ENCODE results near the gene CHEK2. TPM values are rescaled to one million over a fixed set of nuclear protein-coding genes. Genes with fewer than 3 reads are reported as not detected.
A peak's percentile ranks its signal among the peaks of the same experiment; 100 is the strongest.

The CHEK2 gene
- total RNA-seq, 1 donor from 2014 or later: 8.3 TPM

- TF ChIP-seq CTCF (IDR thresholded peaks at IDR 0.05): no peak
- Mint-ChIP-seq H3K4me3 (ENCODE audit: unreplicated experiment) (no peak overlapping the region), H3K27ac (ENCODE audit: unreplicated experiment) (no peak overlapping the region), H3K4me1 (ENCODE audit: low read depth) (peaks cover under 1% of the 10 kb centered on the region), H3K27me3 (ENCODE audit: low read depth) (no peaks in the 10 kb centered on the region), H3K36me3 (ENCODE audit: low read depth) (peaks cover 15% of the 10 kb centered on the region), H3K9me3 (ENCODE audit: low read depth) (no peaks in the 10 kb centered on the region)
- no peak for DNase-seq (ENCODE audit: low spot score)
Observed at GRCh38 chr22:28779833-28780232, 38.2 kb upstream of the CHEK2 start.

DNA sequence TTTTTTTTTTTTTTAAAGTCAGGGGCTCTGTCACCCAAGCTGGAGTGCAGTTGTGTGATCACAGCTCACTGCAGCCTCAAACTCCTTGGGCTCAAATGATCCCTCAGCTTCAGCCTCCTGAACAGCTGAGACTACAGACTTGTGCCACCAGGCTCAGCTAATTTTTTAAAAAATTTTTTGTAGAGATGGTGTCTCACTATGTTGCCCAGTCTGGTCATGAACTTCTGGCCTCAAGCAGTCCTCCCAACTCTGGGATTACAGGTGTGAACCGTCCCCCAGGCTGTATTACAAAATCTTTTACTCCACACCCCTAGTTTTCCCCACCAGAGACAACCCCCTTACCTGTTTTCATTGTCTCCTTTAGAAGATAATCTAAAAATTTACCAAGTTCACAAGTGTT is 32.8 kb upstream of the CHEK2 start:
- peaks cover 8% of the 10 kb centered on the region for H3K36me3 Mint-ChIP-seq (ENCODE audit: low read depth)
- no peak for TF ChIP-seq CTCF (IDR thresholded peaks at IDR 0.05)
- no peak for DNase-seq (ENCODE audit: low spot score)
- H3K9me3 Mint-ChIP-seq (ENCODE audit: low read depth): no peaks in the 10 kb centered on the region
- peaks cover 16% of the 10 kb centered on the region for H3K4me1 Mint-ChIP-seq (ENCODE audit: low read depth)
- peak overlapping the region; percentile 82 for H3K4me3 Mint-ChIP-seq (ENCODE audit: unreplicated experiment)
- peak overlapping the region; percentile 63 for H3K27ac Mint-ChIP-seq (ENCODE audit: unreplicated experiment)
- H3K27me3 Mint-ChIP-seq (ENCODE audit: low read depth): no peaks in the 10 kb centered on the region

DNA sequence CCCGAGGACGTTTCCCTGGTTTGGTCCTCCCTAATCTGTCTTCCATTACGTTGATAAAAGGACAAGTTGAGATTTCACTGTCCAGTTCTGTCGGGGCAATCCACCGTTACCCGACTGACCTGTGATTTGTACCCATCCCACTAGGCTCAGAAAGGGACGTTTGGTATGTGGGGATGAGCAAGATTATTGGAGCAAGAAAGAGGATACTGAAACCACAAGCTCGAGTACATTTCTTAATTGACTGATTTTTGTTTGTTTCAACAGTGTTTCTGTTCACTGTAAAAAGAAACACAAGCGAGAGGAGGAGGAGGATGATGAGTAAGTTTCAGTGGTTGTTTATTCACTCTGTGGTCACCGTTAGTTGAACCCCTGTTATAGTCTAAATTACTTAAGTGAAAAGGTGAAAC is 31.8 kb upstream of the CHEK2 start:
- Mint-ChIP-seq H3K4me1 (ENCODE audit: low read depth) (peaks cover 16% of the 10 kb centered on the region), H3K9me3 (ENCODE audit: low read depth) (no peaks in the 10 kb centered on the region), H3K27ac (ENCODE audit: unreplicated experiment) (peak overlapping the region; percentile 96), H3K27me3 (ENCODE audit: low read depth) (no peaks in the 10 kb centered on the region), H3K4me3 (ENCODE audit: unreplicated experiment) (peak overlapping the region; percentile 82), H3K36me3 (ENCODE audit: low read depth) (peaks cover 8% of the 10 kb centered on the region)
- no peak for DNase-seq (ENCODE audit: low spot score)
- TF ChIP-seq CTCF (IDR thresholded peaks at IDR 0.05): no peak

GRCh38 chr22:28772633-28773460 is 31.2 kb upstream of the CHEK2 start, which contains the start of gene CCDC117:
Gene CCDC117, plus strand, starts transcription at chr22:28772695. Its CDS starts 155 bp downstream, at chr22:28772850.
- Mint-ChIP-seq H3K27me3 (ENCODE audit: low read depth) (no peaks in the 10 kb centered on the region), H3K4me1 (ENCODE audit: low read depth) (peaks cover 16% of the 10 kb centered on the region), H3K27ac (ENCODE audit: unreplicated experiment) (peak within 1 kb of the TSS; percentile 96), H3K4me3 (ENCODE audit: unreplicated experiment) (peak within 1 kb of the TSS; percentile 82), H3K9me3 (ENCODE audit: low read depth) (no peaks in the 10 kb centered on the region), H3K36me3 (ENCODE audit: low read depth) (peaks cover 8% of the 10 kb centered on the region)
- peak; percentile 61 for TF ChIP-seq CTCF (IDR thresholded peaks at IDR 0.05)
- DNase-seq (ENCODE audit: low spot score): peak; percentile 98

GRCh38 chr22:28771195-28771791 is 29.7 kb upstream of the CHEK2 start:
- no peak overlapping the region for H3K4me3 Mint-ChIP-seq (ENCODE audit: unreplicated experiment)
- H3K4me1 Mint-ChIP-seq (ENCODE audit: low read depth): peaks cover 16% of the 10 kb centered on the region
- H3K9me3 Mint-ChIP-seq (ENCODE audit: low read depth): no peaks in the 10 kb centered on the region
- H3K27me3 Mint-ChIP-seq (ENCODE audit: low read depth): no peaks in the 10 kb centered on the region
- no peak overlapping the region for H3K27ac Mint-ChIP-seq (ENCODE audit: unreplicated experiment)
- no peak for DNase-seq (ENCODE audit: low spot score)
- peaks cover 8% of the 10 kb centered on the region for H3K36me3 Mint-ChIP-seq (ENCODE audit: low read depth)
- TF ChIP-seq CTCF (IDR thresholded peaks at IDR 0.05): no peak
